OCI-LY1 (cell line): ENCODE data around the gene NFIA.

ENCODE experiments used
- H2AFZ ChIP-seq: fragments of 200-600 bp; sonication (generic), shearing (Covaris generic); 2 replicates; pipeline ENCODE4 v1.6.0; 2014; ENCODE audit warnings: antibody characterized with exemption, mild to moderate bottlenecking, low read length
- H3F3A ChIP-seq: fragments of 200-600 bp; sonication (generic), shearing (Covaris generic); 2 replicates; pipeline ENCODE4 v1.6.0; 2014; ENCODE audit warnings: mild to moderate bottlenecking, antibody characterized with exemption, low read length, moderate library complexity; ENCODE audit not compliant: insufficient read depth
- H3K27ac ChIP-seq: fragments of 200-600 bp; sonication (generic); 2 replicates; pipeline ENCODE4 v1.5.1; 2014; ENCODE audit warnings: low read length, mixed run types, mild to moderate bottlenecking, low read depth; ENCODE audit not compliant: poor library complexity, severe bottlenecking
- H3K27me3 ChIP-seq: fragments of 200-600 bp; sonication (generic); 2 replicates; pipeline ENCODE4 v1.6.0; 2014; ENCODE audit warnings: antibody characterized with exemption, mild to moderate bottlenecking, low read length, moderate library complexity; ENCODE audit not compliant: insufficient read depth
- H3K36me3 ChIP-seq: fragments of 200-600 bp; sonication (generic); 2 replicates; pipeline ENCODE4 v1.6.1; 2014; ENCODE audit warnings: mild to moderate bottlenecking, antibody characterized with exemption, low read length, moderate library complexity, mixed read lengths; ENCODE audit not compliant: insufficient read depth
- H3K4me1 ChIP-seq: fragments of 200-600 bp; sonication (generic); 2 replicates; pipeline ENCODE4 v1.5.1; 2014; ENCODE audit warnings: mild to moderate bottlenecking, low read length, moderate library complexity; ENCODE audit not compliant: insufficient read depth, severe bottlenecking
- H3K4me2 ChIP-seq: fragments of 200-600 bp; sonication (generic), shearing (Covaris generic); 2 replicates; pipeline ENCODE4 v1.6.1; 2014; ENCODE audit warnings: low read length
- H3K4me3 ChIP-seq: fragments of 200-600 bp; sonication (generic); 2 replicates; pipeline ENCODE4 v1.5.1; 2014; ENCODE audit warnings: low read length, low read depth, mild to moderate bottlenecking, mixed read lengths; ENCODE audit not compliant: poor library complexity, severe bottlenecking
- H3K79me2 ChIP-seq: fragments of 200-600 bp; shearing (Covaris generic); 2 replicates; pipeline ENCODE4 v1.6.1; 2016; ENCODE audit warnings: mixed run types, low read length, mixed read lengths; ENCODE audit not compliant: insufficient read depth
- H3K9ac ChIP-seq: fragments of 200-600 bp; sonication (generic), shearing (Covaris generic); 2 replicates; pipeline ENCODE4 v1.6.1; 2014; ENCODE audit warnings: mild to moderate bottlenecking, low read length, mixed read lengths
- H3K9me2 ChIP-seq: fragments of 200-600 bp; sonication (generic), shearing (Covaris generic); 2 replicates; pipeline ENCODE4 v1.6.1; 2014; ENCODE audit warnings: low read depth, mild to moderate bottlenecking, low read length, mixed read lengths
- H3K9me3 ChIP-seq: fragments of 200-600 bp; shearing (Covaris generic); 2 replicates; pipeline ENCODE4 v1.6.1; 2014; ENCODE audit warnings: low read length, mixed read lengths
- H4K20me1 ChIP-seq: fragments of 200-600 bp; sonication (generic), shearing (Covaris generic); 2 replicates; pipeline ENCODE4 v1.6.0; 2016; ENCODE audit warnings: mild to moderate bottlenecking, low read length; ENCODE audit not compliant: insufficient read depth
- EZH2 ChIP-seq: fragments of 200-600 bp; sonication (generic), shearing (Covaris generic); IDR thresholded peaks from 2 replicates; pipeline ENCODE4 v1.8.0; 2017; ENCODE audit warnings: borderline replicate concordance, mixed run types, mild to moderate bottlenecking, antibody characterized with exemption, low read length, moderate library complexity, mixed read lengths
- TF ChIP-seq, protein P1 (sequence below): fragments of 200-600 bp; sonication (generic), shearing (Covaris generic); IDR thresholded peaks from 2 replicates; pipeline ENCODE4 v1.5.1; 2017; ENCODE audit warnings: mild to moderate bottlenecking, antibody characterized with exemption, low read length, moderate library complexity, mixed read lengths

The NFIA gene

GRCh38 chr1:61406467-61406866 lies 324.1 kb downstream of the NFIA start:
- Histone ChIP-seq H3K27me3 (no peaks in the 10 kb centered on the region), H3F3A (no peaks in the 10 kb centered on the region), H4K20me1 (no peaks in the 10 kb centered on the region), H3K9me2 (no peaks in the 10 kb centered on the region), H3K79me2 (no peaks in the 10 kb centered on the region), H3K4me3 (no peak overlapping the region), H3K4me1 (peaks cover 4% of the 10 kb centered on the region), H3K27ac (no peak overlapping the region), H3K9ac (no peak overlapping the region), H3K4me2 (no peak overlapping the region), H2AFZ (no peak overlapping the region), H3K36me3 (peaks cover 40% of the 10 kb centered on the region), H3K9me3 (no peaks in the 10 kb centered on the region)
- TF ChIP-seq EZH2 = no peak
- TF ChIP-seq, protein P1, sequence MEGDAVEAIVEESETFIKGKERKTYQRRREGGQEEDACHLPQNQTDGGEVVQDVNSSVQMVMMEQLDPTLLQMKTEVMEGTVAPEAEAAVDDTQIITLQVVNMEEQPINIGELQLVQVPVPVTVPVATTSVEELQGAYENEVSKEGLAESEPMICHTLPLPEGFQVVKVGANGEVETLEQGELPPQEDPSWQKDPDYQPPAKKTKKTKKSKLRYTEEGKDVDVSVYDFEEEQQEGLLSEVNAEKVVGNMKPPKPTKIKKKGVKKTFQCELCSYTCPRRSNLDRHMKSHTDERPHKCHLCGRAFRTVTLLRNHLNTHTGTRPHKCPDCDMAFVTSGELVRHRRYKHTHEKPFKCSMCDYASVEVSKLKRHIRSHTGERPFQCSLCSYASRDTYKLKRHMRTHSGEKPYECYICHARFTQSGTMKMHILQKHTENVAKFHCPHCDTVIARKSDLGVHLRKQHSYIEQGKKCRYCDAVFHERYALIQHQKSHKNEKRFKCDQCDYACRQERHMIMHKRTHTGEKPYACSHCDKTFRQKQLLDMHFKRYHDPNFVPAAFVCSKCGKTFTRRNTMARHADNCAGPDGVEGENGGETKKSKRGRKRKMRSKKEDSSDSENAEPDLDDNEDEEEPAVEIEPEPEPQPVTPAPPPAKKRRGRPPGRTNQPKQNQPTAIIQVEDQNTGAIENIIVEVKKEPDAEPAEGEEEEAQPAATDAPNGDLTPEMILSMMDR = no peak

GRCh38 chr1:61412601-61413000 lies 330.2 kb downstream of the NFIA start:
- H3K27me3 ChIP-seq = no peaks in the 10 kb centered on the region
- H3K9me3 ChIP-seq = no peaks in the 10 kb centered on the region

DNA sequence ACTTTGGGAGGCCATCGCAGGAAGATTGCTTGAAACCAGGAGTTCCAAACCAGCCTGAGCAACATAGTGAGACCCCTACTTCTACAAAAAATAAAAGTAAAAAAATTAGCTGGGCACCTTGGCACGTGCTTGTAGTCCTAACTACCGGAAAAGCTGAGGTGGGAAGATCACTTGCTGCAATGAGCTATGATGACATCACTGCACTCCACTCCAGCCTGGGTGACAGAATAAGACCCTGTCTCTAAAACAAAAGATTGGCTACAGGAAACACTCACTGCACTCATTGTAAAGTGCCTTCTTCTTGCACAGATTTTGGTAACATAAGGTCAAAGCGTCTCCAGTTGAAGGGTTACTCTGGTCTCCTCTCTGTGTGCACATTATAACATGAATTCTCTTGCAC lies 336.8 kb downstream of the NFIA start:
- Histone ChIP-seq H2AFZ (no peak overlapping the region), H3F3A (no peaks in the 10 kb centered on the region), H4K20me1 (no peaks in the 10 kb centered on the region), H3K4me3 (no peak overlapping the region), H3K4me2 (no peak overlapping the region), H3K4me1 (no peaks in the 10 kb centered on the region), H3K79me2 (no peaks in the 10 kb centered on the region), H3K27ac (no peak overlapping the region), H3K9me3 (no peaks in the 10 kb centered on the region), H3K27me3 (no peaks in the 10 kb centered on the region), H3K9ac (no peak overlapping the region), H3K9me2 (no peaks in the 10 kb centered on the region), H3K36me3 (peaks cover 5% of the 10 kb centered on the region; the same call in 1 of the 2 replicates)
- TF ChIP-seq EZH2 = no peak
- TF ChIP-seq, protein P1 = no peak

More at GRCh38 chr1:61412601-61413000, 330.2 kb downstream of the NFIA start:
- Histone ChIP-seq H4K20me1 (no peaks in the 10 kb centered on the region), H3K9ac (no peak overlapping the region), H3F3A (no peaks in the 10 kb centered on the region), H3K4me1 (no peaks in the 10 kb centered on the region), H3K4me2 (no peak overlapping the region), H3K27ac (no peak overlapping the region), H3K36me3 (peaks cover 31% of the 10 kb centered on the region), H3K9me2 (no peaks in the 10 kb centered on the region), H3K79me2 (no peaks in the 10 kb centered on the region), H3K4me3 (no peak overlapping the region), H2AFZ (no peak overlapping the region)
- TF ChIP-seq EZH2 = no peak
- TF ChIP-seq, protein P1 = no peak
